RPMI7951 (cell line): ENCODE measurements around the gene SKA1. TPM values are rescaled to one million over a fixed set of nuclear protein-coding genes. Genes with fewer than 3 reads are reported as not detected.
A peak's percentile ranks its signal among the peaks of the same experiment; 100 is the strongest.
"Not testable (repeated sequence)": the region's sequence is repeated elsewhere in the genome, so short reads cannot be mapped to it uniquely, and the experiment has no call there.

Experiments used
- DNase-seq: peaks from one replicate; pipeline ENCODE4 v3.0.0-alpha.2; 2012; ENCODE audit warnings: low read depth
- total RNA-seq: library from RNA; depleted of rRNA; stranded (reverse); fragments of >200 nt; shearing (Covaris generic); gene quantifications from 2 replicates; pipeline ENCODE4 v1.2.3, GENCODE V29; 2014

The SKA1 gene
- total RNA-seq, 1 experiment from 2014 or later, result 36.4 TPM

DNA sequence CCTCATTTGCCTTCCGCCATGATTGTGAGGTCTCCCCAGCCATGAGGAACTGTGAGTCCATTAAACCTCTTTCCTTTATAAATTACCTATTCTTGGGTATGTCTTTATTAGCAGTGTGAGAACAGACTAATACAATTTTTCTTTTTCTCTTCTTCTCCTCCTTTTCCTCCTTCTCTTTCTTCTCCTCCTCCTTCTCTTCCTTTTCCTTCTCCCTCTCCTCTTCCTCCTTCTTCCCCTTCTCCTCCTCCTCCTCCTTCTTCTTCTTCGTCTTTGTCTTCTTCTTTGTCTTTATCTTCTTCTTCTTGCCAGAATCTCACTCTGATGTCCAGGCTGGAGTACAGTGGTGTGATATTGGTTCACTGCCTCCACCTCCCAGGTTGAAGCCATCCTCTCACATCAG is 20.2 kb downstream of the SKA1 start:
- no peak for DNase-seq

DNA sequence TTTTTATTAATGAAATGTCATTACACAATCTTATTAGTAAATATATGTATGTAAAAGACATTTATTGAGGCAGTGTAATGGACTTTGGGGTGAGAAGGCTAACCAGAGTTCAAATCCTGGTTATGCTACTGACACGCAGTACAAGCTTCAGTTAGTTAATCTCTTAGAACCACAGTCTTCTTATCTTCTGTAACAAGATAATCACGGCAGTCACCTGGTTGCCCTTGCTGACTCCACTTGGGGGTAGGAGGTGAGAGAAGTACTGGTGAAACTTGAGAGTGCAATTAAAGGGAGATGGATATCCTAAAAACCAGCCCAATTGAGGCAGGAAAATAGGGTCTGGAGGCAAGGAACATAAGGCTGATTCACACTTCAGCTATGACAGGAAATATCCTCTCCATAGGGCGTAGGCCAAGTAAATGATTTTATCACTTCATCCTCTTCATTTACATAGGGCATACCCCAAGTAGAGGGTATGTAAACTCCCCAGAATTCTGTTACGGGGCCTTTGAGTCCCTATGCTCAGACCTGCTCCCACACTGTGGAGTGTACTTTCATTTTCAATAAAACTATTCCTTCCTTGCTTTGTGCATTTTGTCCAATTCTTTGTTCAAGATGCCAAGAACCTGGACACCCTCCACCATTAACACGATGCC is 21.3 kb downstream of the SKA1 start:
- no peak for DNase-seq

DNA sequence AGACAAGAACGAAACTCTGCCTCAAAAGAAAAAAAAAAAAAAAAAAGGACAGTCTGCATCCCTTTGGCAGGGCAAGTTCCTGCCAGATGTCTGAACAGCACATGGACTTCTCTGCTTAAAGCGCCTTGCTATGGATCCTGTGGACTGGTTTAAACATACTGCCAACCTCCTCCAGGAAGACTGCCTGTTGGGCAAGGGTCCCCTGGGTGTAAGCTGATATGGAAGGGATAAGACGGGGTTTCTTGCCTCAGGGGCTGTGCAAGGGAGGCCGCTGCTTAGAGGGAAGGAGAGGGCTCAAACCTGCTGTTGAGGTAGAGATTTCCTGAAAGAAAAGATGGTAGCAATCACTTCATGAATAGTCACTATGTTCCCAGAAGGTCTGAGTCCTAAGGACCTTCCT is 22.2 kb downstream of the SKA1 start:
- no peak for DNase-seq

DNA sequence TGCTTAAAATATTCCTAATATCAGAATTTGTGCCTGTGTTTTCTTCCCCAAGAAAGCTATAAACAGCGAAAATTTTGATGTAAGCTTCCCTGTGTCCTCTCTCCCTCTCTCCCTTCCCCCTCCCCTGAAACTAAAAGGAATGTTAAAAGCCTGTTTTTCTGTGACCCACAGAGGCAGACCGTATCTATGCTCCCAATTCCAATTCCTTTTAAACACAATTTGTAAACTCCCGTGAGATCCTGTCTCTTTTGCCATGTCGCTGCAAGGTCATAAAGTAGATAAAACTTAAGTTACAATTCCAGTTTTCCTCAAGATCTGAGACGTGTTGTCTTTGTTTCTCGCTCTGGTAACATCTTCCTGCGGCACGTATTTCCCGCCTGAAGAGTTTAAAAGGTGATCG is 23.3 kb downstream of the SKA1 start:
- DNase-seq, result no peak

DNA sequence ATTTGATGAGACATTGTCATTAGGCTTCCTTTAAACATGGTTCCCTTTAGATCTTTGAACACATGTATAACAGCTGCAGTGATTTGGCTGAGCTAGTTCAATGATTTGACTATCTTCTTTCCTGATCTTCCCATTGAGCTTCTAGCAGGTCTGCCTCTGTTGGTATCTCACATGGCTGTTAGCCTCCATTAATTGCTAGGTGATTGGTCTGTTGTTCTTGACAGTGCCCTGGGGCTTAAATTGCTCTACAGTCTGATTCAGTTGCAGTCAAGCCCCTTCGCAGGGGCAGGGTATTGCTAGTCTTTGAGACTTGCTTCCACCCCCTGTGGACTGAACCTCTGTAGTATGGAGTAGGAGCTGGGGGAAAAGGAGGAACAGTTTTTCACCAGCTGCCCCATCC is 24.1 kb downstream of the SKA1 start:
- no peak for DNase-seq

DNA sequence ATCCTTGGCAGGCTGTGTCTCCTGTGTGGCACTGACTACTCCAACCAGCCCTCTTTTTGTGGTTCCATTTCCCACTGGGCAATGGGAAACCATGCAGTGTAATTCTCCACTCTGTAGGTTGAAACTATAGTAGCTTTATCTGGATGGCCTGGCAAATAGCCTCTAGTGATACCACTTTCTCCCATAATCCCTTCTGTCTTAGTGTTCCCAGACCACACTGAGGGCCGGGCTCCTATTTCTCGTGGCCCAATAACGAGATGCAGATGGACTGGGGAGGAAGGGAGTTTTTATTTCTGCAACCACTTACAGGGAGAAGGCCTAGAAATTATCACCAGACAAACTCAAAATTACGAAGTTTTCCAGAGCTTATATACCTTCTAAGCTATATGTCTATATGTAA is 24.7 kb downstream of the SKA1 start:
- no peak for DNase-seq

DNA sequence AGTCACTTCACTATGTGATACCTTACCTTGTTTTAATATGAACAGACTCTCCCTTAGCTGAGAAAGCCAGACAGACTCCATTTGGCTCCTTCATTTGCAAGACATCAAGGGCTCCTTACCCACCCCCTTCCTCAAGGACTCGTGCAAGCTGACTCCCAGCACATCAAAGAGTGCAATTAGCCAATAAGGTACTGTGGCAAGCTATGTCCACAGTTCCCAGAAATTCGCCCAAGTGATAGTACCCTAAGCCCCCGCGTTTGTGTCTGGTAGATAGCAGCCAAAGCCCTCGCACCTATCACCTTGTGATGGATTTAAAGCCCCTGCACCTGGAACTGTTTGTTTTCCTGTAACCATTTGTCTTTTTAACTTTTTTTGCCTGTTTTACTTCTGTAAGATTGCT is 25.6 kb downstream of the SKA1 start:
- not testable (repeated sequence) for DNase-seq

DNA sequence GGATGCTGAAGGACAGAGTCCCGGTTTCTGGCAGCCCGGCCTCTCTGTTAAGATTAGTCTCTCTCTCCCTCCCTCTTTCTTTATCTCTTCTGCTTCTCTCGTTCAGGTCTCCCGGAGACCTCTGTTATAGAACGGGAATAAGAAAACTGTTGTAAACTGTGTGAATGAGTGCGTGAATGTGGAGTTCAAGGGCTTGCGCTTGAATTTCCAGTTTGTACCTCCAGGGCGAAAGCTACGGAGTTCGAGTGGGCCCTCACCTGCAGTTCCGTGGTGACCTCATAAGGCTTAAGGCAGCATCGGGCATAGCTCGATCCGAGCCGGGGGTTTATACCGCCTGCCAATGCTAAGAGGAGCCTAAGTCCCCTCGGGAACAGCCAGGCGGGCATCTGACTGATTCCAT is 26.4 kb downstream of the SKA1 start:
- DNase-seq, result no peak

DNA sequence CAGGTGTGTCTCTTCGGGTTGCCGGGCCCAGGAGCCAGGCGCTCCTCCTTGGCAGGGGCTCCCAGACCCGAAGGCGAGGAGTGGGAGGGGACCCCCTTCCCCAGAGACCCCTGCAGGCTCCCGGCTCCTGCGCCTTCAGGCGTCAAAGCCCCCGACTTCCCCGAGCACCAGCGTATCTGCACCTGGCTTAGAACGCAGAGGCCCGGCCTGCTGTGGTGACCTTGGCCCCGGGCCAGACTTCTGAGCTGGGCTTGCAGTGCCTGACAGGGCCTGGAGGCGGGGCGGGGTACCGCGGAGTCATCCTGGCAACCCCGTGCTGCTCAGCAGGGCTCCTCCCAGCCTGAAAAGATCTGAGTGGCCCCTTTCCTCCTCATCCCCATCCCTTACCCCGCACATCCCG is 27.0 kb downstream of the SKA1 start:
- DNase-seq, result peak; percentile 35

DNA sequence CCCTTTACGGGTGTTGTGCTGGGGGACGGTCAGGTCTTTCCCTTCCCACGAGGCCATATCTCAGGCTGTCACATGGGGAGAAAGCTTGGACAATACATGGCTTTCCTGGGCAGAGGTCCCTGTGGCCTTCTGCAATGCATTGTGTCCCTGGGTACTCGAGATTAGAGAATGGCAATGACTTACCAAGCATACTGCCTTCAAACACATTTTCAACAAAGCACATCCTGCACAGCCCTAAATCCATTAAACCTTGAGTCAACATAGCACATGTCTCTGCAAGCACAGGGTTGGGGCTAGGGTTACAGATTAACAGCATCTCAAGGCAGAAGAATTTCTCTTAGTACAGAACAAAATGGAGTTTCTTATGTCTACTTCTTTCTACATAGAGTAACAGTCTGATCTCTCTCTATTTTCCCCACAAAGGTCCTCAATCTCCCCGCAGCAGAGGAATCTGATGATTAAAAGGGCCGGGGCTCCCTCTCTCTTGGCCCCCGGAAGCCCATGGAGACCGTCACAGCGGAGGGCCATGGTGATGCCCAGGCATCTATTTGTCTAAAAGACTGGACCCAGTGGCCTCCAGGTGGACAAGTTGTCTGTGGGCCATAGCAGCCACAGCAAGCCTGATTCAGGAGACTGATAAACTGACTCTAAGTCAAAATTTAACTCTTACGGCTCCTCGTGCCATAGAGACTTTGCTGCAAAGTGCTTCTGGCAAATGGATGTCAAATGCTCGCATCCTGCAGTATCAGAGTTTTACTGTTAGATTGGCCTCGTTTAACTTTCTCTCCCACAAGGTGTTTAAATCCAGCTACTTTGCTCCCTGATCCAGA is 30.1 kb downstream of the SKA1 start:
- DNase-seq, result not testable (repeated sequence)

DNA sequence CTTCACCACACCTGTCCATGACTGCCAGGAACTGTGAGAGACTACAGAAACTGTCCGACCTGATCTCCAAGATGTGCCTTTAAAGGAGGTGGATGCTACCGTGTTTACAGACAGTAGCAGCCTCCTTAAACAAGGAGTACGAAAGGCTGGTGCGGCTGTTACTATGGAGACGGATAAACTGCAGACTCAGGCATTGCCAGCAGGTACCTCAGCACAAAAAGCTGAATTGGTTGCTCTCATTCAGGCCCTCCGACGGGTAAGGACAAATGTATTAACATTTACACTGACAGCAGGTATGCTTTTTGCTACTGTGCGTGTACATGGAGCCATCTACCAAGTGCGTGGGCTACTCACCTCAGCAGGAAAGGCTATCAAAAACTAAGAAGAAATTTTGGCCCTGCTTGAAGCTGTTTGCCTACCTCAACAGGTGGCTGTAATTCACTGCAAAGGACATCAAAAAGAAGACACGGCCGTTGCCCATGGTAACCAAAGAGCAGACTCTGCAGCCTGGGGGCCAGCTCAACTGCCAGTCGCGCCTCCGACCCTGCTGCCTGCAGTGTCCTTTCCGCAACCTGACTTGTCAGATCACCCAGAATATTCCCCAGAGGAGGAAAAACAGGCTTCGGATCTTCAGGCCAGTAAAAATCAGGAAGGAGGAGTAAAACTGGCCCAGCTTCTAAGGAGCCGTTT is 30.9 kb downstream of the SKA1 start:
- no peak for DNase-seq

DNA sequence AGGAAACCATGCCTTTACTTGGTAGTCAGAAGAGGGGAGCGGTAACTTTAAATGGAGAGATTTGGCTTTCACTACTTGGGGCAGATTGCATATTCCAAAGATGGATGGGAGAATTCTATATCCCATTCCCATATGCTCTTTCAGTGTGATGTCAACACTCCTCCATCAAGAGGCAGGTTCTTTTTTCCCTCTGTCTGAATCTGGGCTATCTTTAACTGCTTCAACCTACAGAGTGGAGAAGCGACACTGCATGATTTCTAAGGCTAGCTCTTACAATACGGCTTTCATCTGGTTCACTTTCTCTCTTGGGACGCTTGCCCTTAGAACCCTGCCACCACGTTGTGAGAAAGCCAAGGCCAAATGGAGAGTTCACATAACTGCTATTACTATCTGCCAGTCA is 34.4 kb downstream of the SKA1 start:
- DNase-seq, result no peak

DNA sequence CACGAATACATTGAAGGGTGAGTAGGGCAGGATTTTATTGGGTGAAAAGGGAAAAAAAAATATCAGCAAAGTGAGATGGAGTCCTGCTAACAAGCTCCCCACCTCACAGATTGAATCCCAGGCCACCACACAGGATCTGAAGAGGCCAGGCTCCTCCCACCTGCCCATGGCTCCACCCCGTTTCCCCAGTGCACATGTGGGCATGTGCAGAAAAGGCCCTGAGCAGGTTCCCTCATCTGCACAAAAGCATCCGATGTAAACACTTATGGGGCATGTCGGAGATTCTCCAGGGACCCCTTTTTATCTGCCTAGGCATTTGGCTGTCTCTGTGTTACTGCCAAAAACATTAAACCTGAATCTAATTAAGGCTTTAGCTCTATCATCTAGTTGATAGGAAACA is 35.2 kb downstream of the SKA1 start:
- no peak for DNase-seq

DNA sequence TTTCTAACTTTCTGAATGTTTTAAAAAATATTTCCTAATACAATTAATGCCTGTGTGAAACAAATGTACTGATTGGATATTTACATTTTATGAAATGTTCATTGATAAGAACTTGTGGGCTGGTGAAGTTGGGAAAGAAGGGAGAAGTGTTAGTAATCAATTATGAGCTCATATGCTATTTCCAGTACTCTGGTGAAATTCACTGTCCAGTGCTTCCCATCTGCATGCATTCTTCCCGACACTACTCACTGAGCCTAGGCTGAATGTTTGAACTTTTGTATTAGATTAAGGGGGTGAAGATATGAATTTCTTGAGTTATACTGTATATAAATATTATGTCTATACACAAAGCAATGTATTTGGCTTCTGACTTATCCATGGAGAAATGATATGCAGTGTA is 36.0 kb downstream of the SKA1 start:
- no peak for DNase-seq

DNA sequence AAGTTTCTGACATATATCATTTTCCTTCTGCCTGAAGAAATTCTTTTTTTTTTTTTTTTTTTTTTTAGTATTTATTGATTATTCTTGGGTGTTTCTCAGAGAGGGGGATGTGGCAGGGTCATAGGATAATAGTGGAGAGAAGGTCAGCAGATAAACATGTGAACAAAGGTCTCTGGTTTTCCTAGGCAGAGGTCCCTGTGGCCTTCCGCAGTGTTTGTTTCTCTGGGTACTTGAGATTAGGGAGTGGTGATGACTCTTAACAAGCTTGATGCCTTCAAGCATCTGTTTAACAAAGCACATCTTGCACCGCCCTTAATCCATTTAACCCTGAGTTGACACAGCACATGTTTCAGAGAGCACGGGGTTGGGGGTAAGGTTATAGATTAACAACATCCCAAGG is 42.0 kb downstream of the SKA1 start:
- DNase-seq, result not testable (repeated sequence)

DNA sequence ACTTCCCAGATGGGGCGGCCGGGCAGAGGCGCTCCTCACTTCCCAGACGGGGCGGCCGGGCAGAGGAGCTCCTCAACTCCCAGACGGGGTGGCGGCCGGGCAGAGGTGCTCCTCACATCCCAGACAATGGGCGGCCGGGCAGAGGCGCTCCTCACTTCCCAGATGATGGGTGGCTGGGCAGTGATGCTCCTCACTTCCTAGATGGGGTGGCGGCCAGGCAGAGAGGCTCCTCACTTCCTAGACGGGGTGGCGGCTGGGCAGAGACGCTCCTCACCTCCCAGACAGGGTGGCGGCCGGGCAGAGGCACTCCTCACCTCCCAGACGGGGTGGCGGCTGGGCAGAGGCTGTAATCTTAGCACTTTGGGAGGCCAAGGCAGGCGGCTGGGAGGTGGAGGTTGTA is 42.9 kb downstream of the SKA1 start:
- not testable (repeated sequence) for DNase-seq

DNA sequence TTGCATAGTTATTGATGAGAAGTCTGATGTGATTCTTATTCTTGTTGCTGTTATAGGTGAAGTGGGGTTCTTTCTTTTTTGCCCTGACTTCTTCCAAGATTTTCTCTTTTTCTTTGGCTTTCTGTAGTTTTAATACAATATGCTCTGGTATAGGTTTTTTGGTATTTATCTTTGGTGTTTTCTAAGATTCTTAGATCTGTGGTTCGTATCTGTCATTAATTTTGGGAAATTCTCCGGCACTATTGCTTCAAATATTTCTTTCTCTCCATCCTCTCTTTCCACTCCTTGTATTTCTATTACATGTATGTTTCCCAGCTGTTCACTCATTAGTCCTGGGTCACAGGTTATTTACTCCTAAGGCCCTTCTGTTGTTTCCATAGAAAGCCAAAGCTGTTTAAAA is 43.8 kb downstream of the SKA1 start:
- DNase-seq, result no peak

DNA sequence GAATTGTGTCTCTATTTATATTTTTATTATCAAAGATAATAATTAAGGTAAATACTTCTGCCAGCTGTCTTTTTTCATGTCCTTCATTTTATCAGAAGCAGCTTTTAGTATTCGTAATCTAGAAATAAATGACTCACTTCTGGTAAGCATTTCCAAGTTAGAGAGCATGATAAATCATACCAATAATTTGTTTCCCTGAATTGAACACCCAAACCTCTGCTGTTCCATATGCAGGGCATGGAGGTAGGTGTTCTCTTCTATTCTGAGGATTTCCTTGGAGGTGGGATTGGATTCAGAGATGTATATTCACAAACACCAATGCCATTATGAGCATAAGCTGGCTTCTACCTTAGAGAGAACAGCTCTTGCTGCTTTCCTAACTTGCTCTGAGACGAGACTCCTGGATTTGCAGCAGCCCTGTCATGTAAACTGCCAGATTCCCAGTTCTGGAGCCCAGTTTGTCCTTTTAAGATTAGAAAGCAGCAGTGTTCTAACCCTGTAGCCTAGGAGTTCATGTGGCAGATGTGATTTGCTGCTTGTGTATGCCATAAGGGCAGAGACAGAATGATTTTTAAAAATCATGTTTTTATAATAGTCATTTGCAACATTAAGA is 47.5 kb downstream of the SKA1 start:
- no peak for DNase-seq

DNA sequence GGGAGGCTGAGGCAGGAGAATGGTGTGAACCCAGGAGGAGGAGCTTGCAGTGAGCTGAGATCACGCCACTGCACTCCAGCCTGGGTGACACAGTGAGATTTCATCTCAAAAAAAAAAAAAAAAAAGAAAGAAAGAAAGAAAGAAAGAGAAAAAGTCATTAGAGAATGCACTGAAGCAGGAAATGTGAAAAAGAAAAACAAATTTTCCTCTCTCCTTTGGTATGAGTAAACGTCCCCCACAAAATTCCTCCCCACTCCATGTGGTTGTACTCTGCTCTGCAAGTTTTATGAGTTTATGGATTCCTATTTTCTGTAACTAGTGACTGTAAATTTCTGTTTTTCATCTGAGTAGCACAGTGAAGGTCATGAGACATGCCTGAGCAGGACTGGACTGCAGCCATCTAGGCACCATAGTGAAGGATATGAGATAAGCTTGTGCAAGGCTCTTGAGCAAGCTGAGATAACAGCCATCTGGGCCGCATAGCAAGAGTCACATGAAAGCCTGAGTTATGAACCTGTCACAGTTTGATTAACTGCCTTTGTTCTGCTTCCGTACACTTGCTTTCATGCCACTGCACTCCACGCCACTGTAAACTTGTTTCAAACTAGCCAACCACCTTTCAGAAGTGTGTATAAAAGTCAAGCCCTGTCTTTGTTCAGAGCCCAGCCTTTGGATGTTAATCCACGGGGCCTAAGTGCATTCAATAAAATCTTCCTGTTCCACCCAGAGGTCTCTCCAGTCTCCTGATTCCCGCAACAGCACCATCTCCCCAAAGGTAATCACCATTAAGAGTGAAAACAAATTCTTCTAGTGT is 50.2 kb downstream of the SKA1 start:
- peak; percentile 13 for DNase-seq

DNA sequence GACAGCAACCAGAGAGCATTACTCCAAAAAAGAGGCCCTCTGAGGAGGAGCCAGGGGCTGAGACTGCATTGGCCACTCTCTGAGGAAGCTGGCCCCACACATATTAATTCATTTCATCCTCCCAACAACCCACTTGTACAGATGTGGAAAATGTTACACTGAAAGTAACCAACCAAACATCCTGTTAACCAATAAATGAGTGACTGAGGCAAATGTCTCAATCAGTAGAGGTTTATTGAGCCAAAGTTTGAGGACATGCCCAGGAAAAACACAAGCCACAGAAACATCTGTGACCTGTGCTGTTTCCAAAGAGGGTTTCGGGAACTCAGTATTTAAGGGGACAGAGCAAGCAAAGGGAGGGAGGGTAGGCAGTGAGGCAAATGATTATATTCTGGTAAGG is 53.0 kb downstream of the SKA1 start:
- no peak for DNase-seq

DNA sequence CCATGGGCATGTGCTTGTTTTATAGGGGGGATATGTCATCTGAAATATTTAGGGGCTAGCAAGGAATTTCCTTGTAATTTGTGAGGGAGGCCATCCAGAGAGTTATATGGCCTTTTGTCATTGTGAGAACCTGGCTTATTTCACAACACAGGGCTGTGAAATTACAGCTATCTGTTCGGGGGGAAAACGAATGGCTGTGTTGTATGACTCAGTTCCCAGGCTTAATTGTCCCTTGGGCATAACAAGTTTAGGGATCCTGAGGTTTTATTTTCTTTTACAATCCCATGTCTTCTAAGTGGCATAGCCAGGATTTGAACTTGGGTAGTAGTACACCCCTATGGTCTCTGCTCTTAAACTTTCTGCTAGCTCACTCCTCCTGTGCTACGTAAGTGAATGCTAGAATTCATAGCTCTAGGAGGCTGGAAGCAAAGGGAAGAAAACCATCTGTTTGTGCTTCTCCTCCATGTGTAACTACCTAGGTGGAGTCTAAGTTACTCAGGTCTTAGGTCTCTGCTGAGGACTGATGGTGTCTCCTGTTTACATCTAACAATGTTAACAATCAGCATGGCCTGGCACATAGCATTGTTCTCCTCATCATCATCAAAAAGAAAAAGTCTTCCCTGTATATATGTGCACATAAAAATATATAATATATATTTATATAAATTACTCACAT is 53.8 kb downstream of the SKA1 start:
- DNase-seq, result no peak
